Measurements from ENCODE around the gene APOL1. TPM values are rescaled to one million over a fixed set of nuclear protein-coding genes. Genes with fewer than 3 reads are reported as not detected.

Gene APOL1
- total and polyA plus RNA-seq, 9 of the 15 experiments (the other 6 are each of a cell fraction or from before 2014, with no cell fraction given) = 2.5 to 9.7 (median 5.6) TPM

DNA sequence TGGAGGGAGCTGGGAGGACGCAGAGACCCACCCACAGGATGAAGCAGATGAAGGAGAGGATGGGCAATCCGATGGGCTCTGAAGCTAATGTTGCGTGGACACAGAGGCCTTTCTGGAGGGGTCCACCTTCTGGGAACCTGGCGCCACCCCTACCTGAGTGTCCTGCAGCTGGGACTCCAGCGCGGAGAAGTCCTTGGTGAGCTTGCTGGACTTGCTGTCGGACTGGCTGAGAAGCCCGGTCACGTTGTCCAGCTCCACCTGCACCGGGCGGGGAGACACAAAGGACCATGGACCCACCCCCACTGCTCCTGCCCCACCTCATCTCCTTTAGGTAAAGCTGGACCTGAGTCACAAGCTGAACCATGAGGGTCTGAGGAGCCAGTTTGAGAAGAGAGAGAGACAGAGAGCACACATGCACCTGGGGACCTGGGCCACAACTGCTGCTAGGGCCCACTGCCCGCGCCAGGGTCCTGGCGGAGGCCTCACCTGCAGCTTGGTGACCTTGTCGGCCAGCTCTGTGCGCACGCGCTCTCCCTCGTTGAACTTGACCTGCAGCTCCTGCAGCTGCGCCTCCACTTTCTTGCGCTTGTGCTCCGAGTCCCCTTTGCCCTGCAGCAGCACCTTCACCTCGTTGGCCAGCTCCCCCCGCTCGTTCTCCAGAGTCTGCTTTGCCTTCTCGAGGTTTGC is 40.8 kb downstream of the APOL1 start:
- in situ Hi-C loops (cut with MboI) = no loop called here
- peaks cover 80% of the 10 kb centered on the region; the same call in 2 of the 3 replicates for H3K36me3 ChIP-seq (ENCODE audit: control insufficient read depth, insufficient read depth, low read length)
- no peak overlapping the region for H2AFZ ChIP-seq (ENCODE audit: low read depth, low read length)
- no peaks in the 10 kb centered on the region for H3K9me1 ChIP-seq (ENCODE audit: control insufficient read depth, insufficient read depth, low read length)
- H3K4me1 ChIP-seq (replicated peaks in 1 of 2; ENCODE audit: control insufficient read depth in 2 of 2, insufficient read depth in 2 of 2, low read length in 2 of 2) = peaks cover 0 to 8% of the 10 kb centered on the region in 2 experiments; a peak in 1 of 5 replicates
- H3K27ac ChIP-seq (ENCODE audit: extremely low read depth, low read depth, low read length) = no peak overlapping the region
- ATAC-seq = no peak
- TSS peak; percentile 62 for BruUV-seq (replicated peaks)
- no peak overlapping the region for H3K9ac ChIP-seq (ENCODE audit: insufficient read depth in 1 of 2, low read depth in 2 of 2, low read length in 2 of 2)
- no peak overlapping the region for H3K4me3 ChIP-seq
- H4K20me1 ChIP-seq (replicated peaks; ENCODE audit: control insufficient read depth, insufficient read depth, low read length) = no peaks in the 10 kb centered on the region
- peak; percentile 43; the same call in 1 of the 2 replicates for TF ChIP-seq POLR2G (IDR thresholded peaks at IDR 0.05; ENCODE audit: low read depth, low read length)
- no peak for TF ChIP-seq PTTG1 (tag; IDR thresholded peaks at IDR 0.05; ENCODE audit: low read depth)
- TF ChIP-seq TFAM (CRISPR knock-in tag; conservative IDR thresholded peaks at IDR 0.05) = no peak
- TF ChIP-seq RHOXF2B (CRISPR knock-in tag; conservative IDR thresholded peaks at IDR 0.05) = no peak
- TF ChIP-seq TCFL5 (CRISPR knock-in tag; conservative IDR thresholded peaks at IDR 0.05) = no peak
- TF ChIP-seq MAZ (CRISPR knock-in tag; conservative IDR thresholded peaks at IDR 0.05 in 1 of 2, IDR thresholded peaks at IDR 0.05 in 1 of 2) = no peak
- no peaks in the 10 kb centered on the region for H3K79me2 ChIP-seq (ENCODE audit: control insufficient read depth, insufficient read depth, low read length)
- intact Hi-C loops (cut with micrococcal nuclease) = no loop called here
- no peak for FAIRE-seq
- H3K9me3 ChIP-seq (replicated peaks; ENCODE audit: control insufficient read depth, insufficient read depth, low read depth, low read length) = no peaks in the 10 kb centered on the region
- DNase-seq (ENCODE audit: extremely low read depth in 1 of 4, low spot score in 3 of 4) = no peak
- ChIA-PET CTCF (ENCODE audit: low intra/inter-chr PET ratio) (no interaction called here), POLR2A (interaction anchor here (0.6 to 1.1 kb wide), 5 partner anchors 10 to 196 kb away, joined by 3 to 5 read pairs (median 3); no protein-coding TSS in a partner anchor)
- H3K27me3 ChIP-seq (ENCODE audit: control insufficient read depth in 2 of 2, insufficient read depth in 2 of 2, low read length in 2 of 2) = no peaks in the 10 kb centered on the region
- WGBS (ENCODE audit: insufficient coverage, low coverage, missing lambda C conversion rate) = 90% methylated on average over 13 of the region's 26 CpGs
- H3K4me2 ChIP-seq (ENCODE audit: insufficient read depth, low read length) = no peak overlapping the region

Data from K562 (cell line).